Progenitor cell of endocrine pancreas (in vitro differentiated cells): ENCODE data around the gene CCL1. TPM values are rescaled to one million over a fixed set of nuclear protein-coding genes. Genes with fewer than 3 reads are reported as not detected.

Source experiments
- DNase-seq: peaks from one replicate; pipeline ENCODE4 v3.0.0; 2021; ENCODE audit warnings: low spot score; ENCODE audit not compliant: unreplicated experiment
- H3K27ac Mint-ChIP-seq: 2 replicates; pipeline ENCODE4 v1.8.0; 2021; ENCODE audit warnings: mild to moderate bottlenecking, moderate library complexity, mixed read lengths
- H3K27me3 Mint-ChIP-seq: 2 replicates; pipeline ENCODE4 v1.8.0; 2021; ENCODE audit warnings: mixed read lengths
- H3K36me3 Mint-ChIP-seq: 2 replicates; pipeline ENCODE4 v1.8.0; 2022; ENCODE audit warnings: mixed read lengths; ENCODE audit not compliant: insufficient read depth
- H3K4me1 Mint-ChIP-seq: 2 replicates; pipeline ENCODE4 v1.8.0; 2021; ENCODE audit warnings: low read depth, mixed read lengths
- H3K4me3 Mint-ChIP-seq: 2 replicates; pipeline ENCODE4 v1.8.0; 2021; ENCODE audit warnings: low read depth, mild to moderate bottlenecking, moderate library complexity, mixed read lengths
- H3K9me3 Mint-ChIP-seq: 2 replicates; pipeline ENCODE4 v1.8.0; 2021; ENCODE audit warnings: low read depth, mixed read lengths
- total RNA-seq: library from RNA; stranded (reverse); gene quantifications from 2 replicates; pipeline ENCODE4 v1.2.1, GENCODE V29; 2021
- TF ChIP-seq, protein P1 (sequence below): fragments of 200-600 bp; sonication (generic); IDR thresholded peaks from one replicate; pipeline ENCODE4 v1.5.0; 2021; ENCODE audit warnings: antibody characterized with exemption, mild to moderate bottlenecking; ENCODE audit not compliant: unreplicated experiment

The CCL1 gene
- total RNA-seq, 1 donor from 2014 or later, result not detected

DNA sequence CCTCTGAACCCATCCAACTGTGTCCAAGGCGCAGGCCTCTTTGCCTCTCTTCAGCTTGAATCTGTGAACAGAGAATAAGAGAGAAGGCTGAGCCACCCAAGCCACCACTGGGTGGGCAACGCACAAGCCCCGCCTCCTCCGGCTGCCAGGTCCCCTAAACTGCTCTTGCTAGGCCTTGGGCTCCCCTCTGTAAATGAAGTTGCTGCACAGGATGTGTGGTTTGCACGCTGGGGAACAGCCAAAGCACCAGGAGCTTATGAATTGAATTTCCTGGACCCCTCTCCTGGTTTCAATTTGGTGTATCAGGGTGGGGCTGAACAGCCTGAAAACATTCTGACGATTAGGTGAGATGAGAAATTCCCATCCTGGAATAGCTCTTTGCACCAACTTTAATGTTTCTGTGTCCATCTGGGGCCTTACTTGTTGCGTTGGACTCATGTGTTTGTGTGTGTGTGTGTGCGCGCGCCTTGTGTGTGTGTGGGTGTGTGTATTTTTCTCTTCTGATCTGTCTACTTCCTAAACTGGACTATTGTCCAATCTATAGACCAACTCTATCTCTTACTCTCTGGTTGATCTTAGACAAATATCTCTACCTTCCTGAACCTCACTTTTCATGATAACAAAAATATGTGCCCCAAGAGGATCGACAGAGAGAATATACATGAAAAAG lies 2.3 kb downstream of the CCL1 start:
- Mint-ChIP-seq H3K4me3 (no peak overlapping the region), H3K4me1 (peaks cover 3% of the 10 kb centered on the region), H3K27ac (no peak overlapping the region), H3K9me3 (no peaks in the 10 kb centered on the region), H3K36me3 (no peaks in the 10 kb centered on the region), H3K27me3 (peaks cover 15% of the 10 kb centered on the region)
- DNase-seq, result no peak
- TF ChIP-seq, protein P1, sequence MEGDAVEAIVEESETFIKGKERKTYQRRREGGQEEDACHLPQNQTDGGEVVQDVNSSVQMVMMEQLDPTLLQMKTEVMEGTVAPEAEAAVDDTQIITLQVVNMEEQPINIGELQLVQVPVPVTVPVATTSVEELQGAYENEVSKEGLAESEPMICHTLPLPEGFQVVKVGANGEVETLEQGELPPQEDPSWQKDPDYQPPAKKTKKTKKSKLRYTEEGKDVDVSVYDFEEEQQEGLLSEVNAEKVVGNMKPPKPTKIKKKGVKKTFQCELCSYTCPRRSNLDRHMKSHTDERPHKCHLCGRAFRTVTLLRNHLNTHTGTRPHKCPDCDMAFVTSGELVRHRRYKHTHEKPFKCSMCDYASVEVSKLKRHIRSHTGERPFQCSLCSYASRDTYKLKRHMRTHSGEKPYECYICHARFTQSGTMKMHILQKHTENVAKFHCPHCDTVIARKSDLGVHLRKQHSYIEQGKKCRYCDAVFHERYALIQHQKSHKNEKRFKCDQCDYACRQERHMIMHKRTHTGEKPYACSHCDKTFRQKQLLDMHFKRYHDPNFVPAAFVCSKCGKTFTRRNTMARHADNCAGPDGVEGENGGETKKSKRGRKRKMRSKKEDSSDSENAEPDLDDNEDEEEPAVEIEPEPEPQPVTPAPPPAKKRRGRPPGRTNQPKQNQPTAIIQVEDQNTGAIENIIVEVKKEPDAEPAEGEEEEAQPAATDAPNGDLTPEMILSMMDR, result no peak

DNA sequence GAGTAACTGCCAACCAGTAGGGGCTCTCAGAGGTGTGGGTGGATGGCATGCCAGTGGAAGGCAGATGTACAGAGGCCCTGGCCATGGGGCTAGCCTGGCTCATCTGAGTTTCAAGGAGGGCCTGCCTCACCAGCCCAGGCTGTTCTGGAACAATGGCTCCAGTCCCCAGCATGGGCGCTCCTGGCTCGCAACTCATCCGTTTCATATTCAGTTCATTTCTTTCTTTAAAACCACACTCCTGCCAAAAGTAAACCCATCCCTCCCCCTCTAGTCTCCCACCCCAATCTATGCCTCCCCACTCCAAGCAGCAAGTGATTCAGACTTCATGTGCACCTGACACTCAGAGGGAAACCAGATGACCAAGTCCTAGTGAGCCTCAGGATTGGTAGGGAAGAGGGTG lies 4.4 kb downstream of the CCL1 start:
- peaks cover 4% of the 10 kb centered on the region for H3K9me3 Mint-ChIP-seq
- no peaks in the 10 kb centered on the region for H3K36me3 Mint-ChIP-seq
- H3K27me3 Mint-ChIP-seq, result peaks cover 6% of the 10 kb centered on the region
- DNase-seq, result no peak
- peaks cover 3% of the 10 kb centered on the region for H3K4me1 Mint-ChIP-seq
- no peak overlapping the region for H3K27ac Mint-ChIP-seq
- TF ChIP-seq, protein P1, result no peak
- H3K4me3 Mint-ChIP-seq, result no peak overlapping the region

DNA sequence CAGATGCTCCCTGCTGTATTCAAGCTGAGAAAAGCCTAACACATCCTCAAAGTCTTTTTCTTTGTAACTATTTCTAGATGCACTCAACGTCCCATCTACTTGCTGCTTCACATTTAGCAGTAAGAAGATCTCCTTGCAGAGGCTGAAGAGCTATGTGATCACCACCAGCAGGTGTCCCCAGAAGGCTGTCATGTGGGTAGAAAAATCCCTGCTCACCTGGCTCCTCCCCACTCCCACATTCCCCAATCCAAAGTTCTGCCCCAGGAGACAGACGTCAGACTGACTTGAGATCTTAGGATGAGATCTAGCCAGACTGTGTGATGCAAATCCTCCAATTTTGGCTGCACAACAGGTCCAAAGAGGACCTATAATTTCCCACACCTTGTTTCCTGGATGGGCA lies 5.6 kb downstream of the CCL1 start:
- no peak for DNase-seq

DNA sequence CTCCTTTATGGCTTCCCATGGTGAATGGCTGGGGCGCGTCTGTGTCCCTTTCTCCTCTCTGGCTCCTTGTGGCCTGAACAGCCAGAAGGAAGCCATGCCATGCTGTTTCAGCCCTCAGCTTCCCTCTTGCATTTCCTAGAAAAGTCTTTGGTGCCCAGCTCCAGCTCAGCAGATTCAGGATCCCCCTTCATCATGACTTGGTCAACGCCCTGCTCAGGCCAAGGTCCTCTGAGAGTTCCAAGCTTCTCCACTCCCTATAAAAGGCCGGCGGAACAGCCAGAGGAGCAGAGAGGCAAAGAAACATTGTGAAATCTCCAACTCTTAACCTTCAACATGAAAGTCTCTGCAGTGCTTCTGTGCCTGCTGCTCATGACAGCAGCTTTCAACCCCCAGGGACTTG lies 6.8 kb downstream of the CCL1 start, which contains the start of gene CCL13:
CCL13 (plus strand) TSS at position 287 of the 400 bp plus-strand sequence; CDS start at position 334, 47 bp downstream.
- TF ChIP-seq, protein P1, result no peak
- H3K9me3 Mint-ChIP-seq, result peaks cover 6% of the 10 kb centered on the region
- no peaks in the 10 kb centered on the region for H3K27me3 Mint-ChIP-seq
- no peak for DNase-seq
- H3K4me3 Mint-ChIP-seq, result no peak within 1 kb of the TSS
- H3K4me1 Mint-ChIP-seq, result peaks cover 3% of the 10 kb centered on the region
- no peak within 1 kb of the TSS for H3K27ac Mint-ChIP-seq
- no peaks in the 10 kb centered on the region for H3K36me3 Mint-ChIP-seq

More for the DNA sequence above, 5.6 kb downstream of the CCL1 start:
- H3K4me1 Mint-ChIP-seq, result peaks cover 3% of the 10 kb centered on the region
- no peak overlapping the region for H3K4me3 Mint-ChIP-seq
- H3K27me3 Mint-ChIP-seq, result peaks cover 4% of the 10 kb centered on the region
- H3K27ac Mint-ChIP-seq, result no peak overlapping the region
- peaks cover 6% of the 10 kb centered on the region for H3K9me3 Mint-ChIP-seq
- no peaks in the 10 kb centered on the region for H3K36me3 Mint-ChIP-seq
- TF ChIP-seq, protein P1, result no peak

DNA sequence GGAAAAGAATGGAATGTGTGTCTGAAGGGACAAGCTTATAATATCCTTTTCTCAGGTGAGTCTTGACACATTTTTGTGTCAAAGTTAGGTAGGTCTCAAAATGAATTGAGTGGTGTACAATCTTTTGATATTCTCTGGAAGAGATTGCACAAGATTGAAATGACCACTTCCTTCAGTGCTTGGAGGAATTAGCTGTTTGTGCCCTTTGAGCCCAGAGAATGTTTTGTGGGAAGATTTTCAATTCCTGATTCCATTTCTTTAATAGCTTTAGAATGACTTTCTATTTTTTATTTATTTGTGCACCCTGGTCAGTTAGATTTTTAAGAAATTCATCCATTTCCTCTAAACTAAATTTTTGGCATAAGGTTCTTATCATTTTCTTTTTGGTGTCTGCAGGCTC lies 8.4 kb downstream of the CCL1 start:
- Mint-ChIP-seq H3K36me3 (no peaks in the 10 kb centered on the region), H3K27ac (no peak overlapping the region), H3K4me1 (no peaks in the 10 kb centered on the region), H3K27me3 (no peaks in the 10 kb centered on the region), H3K4me3 (no peak overlapping the region), H3K9me3 (peaks cover 6% of the 10 kb centered on the region)
- DNase-seq, result no peak
- TF ChIP-seq, protein P1, result no peak
